Activated CD4-positive, alpha-beta T cell treated with anti-CD3 and anti-CD28 coated beads, Interleukin-2, amount 50 U/mL, for 1 hour (primary cell): ENCODE data around the gene TOM1L2.
"Not testable (repeated sequence)": the region's sequence is repeated elsewhere in the genome, so short reads cannot be mapped to it uniquely, and the experiment has no call there.

Source experiments
- DNase-seq: peaks from one replicate; pipeline ENCODE4 v3.0.0-alpha.2; 2020

Gene TOM1L2

DNA sequence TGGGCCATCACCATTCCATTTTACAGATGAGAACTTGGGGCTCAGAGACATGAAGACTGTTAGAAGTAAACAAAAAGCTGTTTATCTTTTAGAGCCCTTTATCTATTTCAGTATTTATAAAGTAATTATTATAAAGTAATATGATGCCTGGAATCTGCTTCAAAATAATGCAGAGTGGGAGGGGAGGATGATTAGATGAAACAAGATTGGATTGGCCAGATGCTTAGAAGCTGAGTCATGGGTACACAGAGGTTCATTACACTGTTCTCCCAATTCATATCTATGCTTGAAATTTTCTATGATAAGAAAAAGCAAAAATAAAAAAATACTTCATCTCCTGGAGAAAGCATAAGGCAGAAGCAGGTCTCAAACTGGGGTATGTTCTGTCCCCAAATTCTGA lies 29.4 kb downstream of the TOM1L2 start:
- DNase-seq, result no peak

DNA sequence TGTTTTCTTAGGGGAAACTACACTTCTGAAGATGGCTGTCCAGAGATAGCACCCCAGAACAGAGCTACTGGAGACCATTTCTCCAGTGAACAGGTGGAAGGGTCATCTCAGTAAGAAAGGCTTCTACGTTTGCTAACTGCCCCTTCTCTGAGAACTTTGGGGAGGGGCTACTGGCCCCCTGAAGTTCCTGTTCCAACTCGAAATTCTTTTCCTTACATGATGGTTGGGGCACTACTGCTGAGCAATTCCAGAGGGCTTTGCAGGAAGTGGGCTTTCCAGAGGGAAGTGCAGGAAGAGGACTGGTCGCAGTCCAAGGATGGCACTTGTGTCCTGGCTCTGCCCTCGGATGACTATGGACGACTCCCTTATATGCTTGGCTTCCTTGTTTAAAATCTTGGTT lies 31.2 kb downstream of the TOM1L2 start:
- no peak for DNase-seq

DNA sequence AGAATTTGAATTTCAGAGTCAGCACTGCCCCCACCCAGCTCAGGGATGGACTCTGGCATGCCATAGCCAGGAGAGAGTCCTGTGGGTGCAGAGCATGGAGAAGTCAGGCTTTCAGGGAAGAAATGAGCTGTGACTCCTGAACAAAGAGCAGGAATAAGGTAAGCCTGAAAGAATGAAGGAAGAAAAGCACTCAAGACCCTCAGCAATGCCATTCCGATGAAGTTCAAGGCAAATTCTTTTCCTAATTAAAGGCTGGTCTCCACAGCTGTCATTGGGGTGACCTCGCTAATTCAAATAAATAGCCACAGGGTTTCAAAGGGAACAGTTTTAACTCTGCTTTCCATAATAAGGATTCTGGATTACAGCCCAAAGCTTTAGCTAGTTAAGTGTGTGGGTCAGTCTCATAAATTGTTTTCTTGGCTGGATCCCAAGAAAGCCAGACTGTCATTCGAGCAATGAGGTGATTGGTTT lies 31.7 kb downstream of the TOM1L2 start:
- no peak for DNase-seq

DNA sequence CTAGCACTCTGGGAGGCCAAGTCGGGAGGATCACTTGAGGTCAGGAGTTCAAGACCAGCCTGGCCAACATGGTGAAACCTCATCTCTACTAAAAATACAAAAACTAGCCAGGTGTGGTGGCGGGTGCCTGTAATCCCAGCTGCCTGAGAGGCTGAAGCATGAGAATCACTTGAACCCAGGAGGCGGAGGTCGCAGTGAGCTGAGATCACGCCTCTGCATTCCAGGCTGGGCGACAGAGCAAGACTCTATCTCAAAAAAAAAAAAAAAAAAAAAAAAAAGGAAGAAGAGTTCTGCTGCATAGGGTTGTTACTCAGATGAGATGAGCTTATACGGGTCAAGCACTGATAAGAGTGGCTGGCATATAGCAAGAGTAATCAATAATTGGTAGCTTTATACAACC lies 32.3 kb downstream of the TOM1L2 start:
- not testable (repeated sequence) for DNase-seq

DNA sequence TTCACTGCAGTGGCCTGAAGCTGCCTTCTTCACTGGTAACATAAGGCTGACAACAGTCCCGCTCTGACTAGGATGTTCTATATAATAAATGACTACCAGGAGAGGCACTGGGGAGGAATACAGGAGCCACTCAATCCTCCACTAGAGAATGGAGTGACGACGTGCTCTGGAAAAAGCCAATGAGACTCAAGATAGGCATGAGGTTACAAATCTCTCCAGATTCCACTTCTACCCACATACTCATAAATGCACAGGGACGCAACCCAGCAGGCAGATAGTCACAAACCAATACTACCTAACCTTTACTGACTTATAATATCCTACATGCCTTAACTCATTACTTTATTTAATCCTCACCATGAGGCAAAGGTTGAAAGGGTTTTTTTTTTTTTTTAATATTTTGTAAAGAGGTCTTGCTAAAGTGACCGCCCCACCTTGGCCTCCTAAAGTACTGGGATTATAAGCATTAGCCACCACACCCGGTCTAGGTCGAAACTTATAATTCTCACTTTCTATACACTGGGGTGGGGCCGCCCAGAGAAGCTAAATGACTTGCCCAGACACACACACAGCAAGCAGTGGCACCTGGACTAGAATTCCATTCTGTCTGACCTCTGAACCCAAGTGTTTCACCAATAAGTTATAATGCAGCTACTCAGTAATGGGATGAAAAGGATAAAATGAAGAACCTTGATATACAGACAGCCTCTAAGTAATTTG lies 33.7 kb downstream of the TOM1L2 start:
- no peak for DNase-seq

DNA sequence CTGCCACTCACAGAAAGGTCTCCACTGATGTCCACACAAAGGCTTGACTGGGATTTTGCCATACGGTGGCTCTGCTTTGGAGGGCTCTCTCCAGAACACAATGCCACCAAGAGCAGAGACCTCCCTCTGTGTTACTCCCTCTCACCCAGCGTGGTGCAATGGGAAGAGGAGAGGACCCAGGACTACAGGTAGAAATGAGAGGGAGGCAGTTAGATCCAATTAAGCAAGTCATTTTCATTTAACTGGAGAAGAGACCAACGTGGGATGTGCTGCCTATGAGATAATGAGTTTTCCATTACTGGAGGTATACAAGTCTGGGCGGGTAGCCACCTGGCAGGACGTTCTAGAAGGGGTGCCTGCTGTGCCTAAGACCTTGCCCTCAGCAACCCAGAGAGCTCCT lies 34.2 kb downstream of the TOM1L2 start:
- no peak for DNase-seq

DNA sequence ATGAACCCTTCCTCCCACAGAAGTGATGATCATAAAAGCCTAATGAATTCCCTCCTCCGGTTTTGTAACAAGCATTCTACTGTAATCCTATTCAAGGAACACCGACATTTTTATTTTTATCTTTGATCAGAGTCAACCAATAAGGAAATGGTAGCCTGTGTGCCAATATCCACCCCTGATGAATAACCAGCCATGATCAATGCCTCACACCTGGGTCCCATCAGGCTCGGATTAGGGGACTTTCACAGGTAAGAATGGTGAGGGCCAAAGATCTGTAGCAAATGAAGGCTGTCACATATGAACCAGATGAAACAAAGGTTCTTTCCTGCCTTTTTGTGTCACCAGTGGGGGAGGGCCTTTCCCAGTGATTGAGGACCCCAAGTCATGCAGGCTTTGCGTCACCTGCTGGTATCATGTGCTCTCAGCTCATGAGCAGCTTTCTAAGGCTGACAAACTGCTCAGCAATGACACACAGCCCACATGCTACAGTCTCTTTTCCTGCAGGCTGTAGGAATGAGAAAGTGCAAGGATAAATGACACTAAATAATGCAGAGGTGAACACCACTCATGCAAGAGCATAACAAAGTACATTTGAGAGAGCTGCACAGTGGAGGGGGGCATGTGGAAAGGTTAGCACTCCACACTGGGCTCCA lies 34.9 kb downstream of the TOM1L2 start:
- DNase-seq, result no peak

DNA sequence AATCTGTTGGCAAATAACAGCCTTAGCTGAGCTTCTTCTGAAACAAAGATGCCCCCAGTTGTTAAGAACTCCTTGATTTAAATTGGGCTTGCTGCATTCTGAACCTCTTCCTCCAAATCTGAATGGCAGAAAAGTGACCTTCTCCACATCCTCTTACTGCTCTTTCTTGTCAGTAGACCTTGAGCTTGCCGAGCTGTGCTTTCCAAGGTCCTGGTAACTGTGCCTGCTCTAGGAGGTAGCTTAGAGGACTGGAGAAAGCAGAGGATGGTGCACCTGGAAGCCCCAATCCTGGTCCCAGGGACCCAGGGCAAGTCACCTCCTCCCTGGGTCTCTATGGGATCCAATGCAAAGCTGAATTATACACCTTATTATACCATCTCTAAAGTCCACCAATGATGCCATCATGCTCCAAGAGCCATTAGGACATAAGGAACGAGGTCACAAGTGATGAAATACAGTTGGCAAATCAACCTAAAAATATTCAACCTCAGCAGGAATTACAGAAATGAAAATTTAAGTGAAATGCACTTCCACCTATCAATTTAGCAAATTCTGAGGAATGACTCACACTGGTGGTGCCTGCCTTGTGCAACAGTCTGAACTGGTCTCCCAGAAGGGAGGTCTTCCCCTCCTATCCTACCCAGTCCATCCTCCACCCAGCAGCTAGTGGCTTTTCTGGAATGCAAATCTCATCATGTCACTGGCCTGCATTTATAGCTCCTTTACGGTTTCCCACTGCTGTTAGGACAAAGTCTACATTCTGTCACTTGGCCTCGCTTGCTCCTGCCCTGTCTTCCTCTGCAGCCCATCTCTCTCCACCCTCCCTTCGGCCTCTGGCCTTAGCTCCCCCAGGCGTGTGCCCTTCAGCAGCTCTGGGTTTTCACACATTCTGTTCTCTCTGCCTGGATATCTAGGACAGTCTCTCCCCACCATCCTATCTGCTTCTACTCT lies 36.6 kb downstream of the TOM1L2 start:
- no peak for DNase-seq

DNA sequence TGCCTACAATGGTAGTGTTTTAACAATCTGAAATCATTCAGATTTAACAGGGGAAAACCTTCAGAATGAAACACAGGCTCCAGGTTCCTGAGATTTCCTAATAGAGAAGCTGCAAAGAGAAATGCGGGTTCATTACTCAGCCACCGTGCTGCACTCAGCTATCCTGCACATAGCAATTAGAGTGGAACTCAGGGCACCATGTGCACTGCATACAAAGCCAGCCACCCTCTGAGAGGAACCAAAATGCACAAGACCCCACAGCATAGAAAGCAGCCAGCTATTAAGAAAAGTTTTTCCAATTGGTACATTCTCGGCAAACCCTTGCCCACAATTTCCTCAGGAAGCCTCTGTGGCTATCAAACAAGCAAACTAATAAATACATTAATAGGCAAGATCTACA lies 37.4 kb downstream of the TOM1L2 start:
- no peak for DNase-seq

DNA sequence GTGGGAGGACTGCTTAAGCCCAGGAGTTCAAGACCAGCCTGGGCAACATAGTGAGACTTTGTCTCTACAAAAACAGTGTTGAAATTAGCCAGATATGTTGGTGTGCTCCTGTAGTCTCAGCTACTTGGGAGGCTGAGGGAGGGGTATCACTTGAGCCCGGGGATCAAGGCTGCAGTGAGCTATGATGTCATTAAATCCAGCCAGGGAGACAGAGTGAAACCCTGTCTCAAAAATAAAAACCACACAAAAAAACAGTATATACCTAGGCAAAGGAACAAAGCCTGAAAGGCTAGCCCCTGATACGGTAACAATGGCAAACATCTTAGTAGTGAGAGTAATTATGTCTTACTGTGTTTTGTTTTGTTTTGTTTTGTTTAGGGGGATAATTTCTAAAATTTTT lies 38.0 kb downstream of the TOM1L2 start:
- DNase-seq, result no peak

DNA sequence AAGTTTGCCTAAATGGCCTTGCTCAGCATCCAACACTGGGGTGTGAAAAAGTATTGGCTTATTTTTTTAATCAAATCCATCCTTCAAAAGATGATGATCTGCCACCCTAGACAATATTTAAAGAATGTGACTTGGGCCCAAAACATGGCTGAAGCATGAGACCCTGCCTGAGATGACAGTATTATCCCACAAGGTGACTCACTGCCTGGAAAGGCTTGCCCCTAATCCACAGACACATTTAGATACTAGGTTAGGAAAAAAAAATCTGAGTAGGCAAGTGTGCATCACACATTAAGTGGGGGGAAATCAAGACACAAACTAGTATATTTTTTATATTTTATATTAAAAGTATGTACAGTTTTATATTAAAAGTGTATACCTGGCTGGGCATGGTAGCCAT lies 38.4 kb downstream of the TOM1L2 start:
- DNase-seq, result no peak

DNA sequence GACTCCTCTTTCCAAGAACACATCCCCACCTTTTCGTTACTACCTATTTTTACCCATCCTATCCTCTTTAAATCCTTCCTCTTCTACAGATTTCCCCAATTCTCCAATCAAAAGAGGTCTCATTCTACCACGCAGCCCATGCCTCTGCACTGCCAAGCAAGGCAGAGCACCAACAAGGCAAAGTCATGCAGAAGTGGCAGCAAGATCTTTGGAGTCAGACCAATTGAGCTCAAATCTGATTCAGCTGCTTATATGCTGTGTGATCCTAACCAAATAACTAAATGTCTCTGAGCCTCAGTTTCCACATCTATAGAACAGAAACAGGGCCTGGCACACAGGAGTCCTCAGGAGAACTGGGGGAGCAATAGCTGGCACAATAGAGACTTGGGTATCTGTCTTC lies 41.0 kb downstream of the TOM1L2 start:
- DNase-seq, result no peak

DNA sequence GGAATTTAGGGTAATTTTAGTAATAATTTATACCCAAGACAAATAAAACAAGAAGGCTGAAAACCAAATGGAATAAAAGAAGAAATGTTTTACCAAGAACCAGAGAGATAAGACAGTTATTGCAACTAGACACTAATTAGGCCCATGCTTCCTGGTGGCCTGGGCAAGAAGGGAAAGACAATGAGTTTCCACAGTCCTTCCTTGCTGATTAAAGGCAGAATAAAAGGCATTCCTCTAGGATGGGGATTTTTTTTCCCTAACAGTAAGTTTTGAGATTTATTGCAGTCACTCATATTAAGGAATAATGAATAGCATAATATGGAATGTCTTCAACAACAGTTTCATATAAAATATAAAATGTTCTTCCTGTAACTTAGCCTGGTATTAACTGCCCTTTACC lies 41.5 kb downstream of the TOM1L2 start:
- DNase-seq, result no peak

DNA sequence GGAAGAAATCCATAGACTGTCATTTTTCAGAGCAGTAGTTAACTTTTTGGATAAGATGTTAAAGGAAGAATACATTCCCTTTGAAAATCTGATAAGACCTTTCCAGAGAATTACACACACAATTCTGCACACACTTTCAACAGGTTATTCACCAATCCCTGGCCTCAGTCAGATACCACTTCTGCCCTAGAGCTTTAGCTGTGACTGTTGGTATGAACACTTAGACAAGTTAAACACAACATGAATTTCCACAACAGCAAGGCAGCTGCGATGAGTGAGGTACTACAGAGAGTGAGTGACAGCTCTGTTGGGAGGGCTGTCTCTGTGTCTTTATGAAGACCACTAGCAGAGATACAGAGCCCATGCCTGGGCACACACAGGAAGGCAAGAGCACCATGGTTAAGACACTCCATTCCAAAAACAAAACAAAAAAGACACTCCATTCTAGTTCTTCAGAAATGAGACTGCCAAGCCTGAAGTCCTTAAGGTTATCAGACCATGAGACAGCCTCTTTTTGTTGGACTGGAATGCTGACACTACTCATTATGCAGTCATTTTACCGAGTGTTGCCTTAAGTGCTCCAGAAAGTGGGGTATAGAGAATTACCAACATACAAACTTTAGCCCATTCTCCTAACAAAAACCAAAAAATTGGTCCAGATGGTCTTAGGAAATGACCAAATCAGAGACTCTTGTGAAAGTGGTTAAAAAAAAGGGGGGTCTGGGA lies 42.4 kb downstream of the TOM1L2 start:
- no peak for DNase-seq

DNA sequence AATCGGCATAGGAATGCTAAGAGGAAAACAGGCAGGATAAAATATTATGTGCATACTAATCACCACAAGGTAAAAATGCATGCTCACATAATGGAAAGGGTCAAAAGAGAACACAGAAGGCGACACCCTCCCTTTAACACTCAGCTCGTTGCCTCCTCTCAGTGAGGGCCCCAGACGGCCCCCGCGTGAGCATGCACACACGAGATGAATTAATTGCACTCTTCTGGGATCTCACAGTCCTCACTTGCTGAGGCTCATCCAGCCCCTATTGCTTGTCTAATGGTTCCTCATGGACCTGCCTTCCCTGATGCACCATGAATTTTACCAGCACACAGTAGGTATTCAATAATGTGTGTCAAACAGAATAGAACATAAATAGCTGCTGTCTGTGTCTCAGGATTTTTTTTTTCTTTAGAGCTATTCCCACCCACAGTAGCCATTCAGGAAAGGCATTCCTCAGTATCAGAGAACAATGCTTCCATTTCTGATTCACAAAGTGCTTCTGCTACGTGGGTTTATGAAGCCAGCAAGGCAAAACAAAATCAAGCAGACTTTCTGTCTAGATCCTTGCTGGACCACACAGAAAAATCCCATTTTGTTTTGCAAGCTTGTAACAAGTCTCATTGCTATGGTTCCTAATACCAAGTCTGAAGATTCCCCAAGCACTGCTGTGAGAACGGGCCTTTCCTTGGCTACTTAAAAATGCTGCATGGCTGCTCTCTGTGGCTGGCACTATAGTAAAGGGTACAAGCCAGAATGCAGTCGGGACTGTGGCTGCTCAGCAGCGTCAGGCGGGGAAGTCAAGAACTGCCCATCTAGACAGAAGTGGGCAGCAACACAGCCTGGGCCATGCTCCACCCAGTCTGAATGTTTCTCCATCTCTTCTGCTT lies 43.6 kb downstream of the TOM1L2 start:
- DNase-seq, result no peak

DNA sequence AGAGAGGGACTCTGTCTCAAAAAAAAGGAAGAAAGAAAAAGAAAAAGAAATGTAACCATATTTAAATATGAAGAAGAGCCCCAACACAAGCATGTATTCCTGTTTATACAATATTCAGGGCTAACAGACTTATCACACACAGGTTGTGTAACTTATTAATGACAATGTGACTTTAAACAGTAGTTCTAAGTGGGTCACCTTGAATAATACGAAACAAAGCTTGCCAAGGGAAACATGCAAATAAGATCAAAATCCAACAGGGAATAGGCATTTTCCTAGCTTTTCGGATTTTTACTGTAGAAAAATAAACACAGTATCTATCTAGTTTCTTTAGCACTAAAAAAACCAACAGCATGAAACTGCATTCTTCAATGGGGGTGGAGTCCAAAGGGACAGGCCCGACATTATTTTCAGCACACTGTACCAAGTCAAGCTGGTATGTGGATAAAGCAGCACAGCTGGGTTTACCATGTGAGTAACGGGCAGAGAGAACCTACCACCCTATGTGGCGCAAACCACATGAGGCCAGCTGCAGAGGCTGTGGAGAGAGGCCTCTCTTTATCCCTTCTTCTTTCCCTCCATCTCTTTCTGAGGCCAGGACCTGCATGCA lies 45.3 kb downstream of the TOM1L2 start:
- no peak for DNase-seq

DNA sequence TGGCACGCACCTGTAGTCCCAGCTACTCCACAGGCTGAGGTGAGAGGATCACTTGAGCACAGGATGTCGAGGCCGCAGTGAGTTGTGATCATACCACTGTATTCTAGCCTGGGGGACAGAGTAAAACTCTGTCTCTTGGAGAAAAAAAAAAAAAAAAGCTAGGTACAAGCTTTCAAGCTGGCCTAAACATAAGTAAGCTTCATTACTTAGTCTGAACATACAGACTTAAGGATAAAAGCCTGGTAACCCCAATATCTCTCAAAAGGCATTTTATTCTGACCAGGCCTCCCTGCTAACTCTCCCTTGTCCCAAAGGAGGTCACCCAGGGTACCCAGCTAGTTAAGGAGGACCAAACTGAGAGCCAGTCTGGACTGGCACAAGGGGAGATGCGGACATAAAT lies 46.2 kb downstream of the TOM1L2 start:
- no peak for DNase-seq

DNA sequence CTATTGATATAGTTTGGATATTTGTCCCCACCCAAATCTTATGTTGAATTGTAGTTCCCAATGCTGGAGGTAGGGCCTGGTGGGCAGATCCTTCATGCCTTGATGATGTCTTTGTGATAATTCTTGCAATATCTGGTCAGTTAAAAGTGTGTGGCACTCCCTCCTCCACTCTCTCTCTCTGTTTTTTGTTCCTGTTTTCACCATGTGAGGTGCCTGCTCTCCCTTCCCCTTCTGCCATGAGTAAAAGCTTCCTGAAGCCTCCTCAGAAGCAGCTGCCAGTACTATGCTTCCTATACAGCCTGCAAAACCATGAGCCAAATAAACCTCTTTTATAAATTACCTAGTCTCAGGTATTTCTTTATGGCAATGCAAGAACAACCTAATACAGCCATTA lies 47.3 kb downstream of the TOM1L2 start:
- DNase-seq, result no peak

DNA sequence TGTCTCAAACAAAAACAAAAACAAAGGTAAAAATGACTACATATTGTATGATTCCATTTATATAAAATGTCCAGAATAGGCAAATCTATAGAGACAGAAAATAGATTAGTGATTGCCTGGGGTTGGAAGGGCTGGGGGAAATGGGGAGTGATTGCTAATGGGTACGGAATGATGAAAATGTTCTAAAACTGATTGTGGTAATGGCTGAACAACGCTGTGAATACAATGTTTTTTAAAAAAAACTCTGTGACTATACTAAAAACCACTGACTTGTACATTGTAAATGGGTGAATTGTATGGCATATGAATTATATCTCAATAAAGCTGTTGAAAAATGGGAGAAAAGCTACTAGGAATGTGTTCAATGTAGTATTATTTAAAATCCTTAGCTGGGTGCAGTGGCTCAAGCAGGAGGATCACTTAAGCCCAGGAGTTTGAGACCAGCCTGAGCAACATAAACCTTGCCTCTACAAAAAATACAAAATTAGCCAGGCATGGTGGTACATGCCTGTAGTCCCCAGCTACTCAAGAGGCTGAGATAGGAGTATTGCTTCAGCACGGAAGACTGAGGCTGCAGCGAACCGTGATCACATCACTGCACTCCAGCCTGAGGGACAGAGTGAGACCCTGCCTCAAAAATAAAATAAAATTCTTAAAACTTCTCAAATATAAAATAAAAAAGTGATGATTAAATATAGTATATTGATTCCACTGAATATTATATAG lies 47.9 kb downstream of the TOM1L2 start:
- no peak for DNase-seq

DNA sequence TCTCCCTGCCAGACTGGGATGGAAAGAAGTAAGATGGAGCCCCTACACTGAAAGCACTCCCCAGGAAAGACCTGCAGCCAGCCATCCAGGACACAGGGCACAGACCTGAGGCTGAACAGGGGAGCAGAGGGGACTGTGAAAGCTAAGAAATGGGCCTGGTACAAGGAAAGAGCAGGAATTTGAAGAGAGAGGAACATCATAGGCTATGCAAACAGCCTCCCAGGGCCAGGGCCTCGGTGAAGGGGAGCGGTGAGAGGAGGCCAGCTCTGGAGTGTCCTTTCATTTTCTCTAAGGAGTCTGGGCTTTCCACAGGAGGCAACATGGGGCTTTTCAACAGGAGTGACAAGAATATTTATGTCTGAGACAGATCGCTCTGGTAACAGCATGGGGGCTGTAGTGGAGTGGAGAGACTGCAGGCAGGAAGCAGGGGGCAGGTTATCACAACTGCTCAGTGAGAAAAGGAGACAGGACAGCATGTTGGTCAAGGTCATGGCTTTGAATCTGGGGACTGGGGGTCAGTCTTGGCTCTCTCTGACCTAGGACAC lies 50.1 kb downstream of the TOM1L2 start:
- DNase-seq, result no peak
